GM19468 (cell line): ENCODE results near the gene USP14.

Experiments used
- ATAC-seq: cut with Tn5 transposase; IDR thresholded peaks from one replicate; pipeline ENCODE4 v1.9.1; 2021; ENCODE audit warnings: mild to moderate bottlenecking, moderate library complexity, moderate number of reproducible peaks; ENCODE audit not compliant: unreplicated experiment; ENCODE audit errors: extremely low read depth

The USP14 gene

GRCh38 chr18:159037-159652, 788 bp downstream of the USP14 start:
- ATAC-seq = no peak

DNA sequence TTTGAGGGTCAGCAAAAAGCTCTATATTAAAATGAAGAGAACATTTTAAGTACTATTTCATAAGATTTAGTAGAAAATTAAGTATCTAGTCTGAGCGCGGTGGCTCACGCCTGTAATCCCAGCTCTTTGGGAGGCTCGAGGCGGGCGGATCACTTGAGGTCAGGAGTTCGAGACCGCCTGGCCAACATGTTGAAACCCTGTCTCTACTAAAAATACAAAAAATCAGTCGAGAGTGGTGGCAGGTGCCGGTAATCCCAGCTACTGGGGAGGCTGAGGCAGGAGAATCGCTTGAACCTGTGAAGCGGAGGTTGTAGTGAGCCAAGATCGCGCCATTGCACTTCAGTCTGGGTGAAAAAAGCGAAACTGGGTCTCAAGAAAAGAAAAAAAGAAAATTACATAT, 1.6 kb downstream of the USP14 start:
- no peak for ATAC-seq

DNA sequence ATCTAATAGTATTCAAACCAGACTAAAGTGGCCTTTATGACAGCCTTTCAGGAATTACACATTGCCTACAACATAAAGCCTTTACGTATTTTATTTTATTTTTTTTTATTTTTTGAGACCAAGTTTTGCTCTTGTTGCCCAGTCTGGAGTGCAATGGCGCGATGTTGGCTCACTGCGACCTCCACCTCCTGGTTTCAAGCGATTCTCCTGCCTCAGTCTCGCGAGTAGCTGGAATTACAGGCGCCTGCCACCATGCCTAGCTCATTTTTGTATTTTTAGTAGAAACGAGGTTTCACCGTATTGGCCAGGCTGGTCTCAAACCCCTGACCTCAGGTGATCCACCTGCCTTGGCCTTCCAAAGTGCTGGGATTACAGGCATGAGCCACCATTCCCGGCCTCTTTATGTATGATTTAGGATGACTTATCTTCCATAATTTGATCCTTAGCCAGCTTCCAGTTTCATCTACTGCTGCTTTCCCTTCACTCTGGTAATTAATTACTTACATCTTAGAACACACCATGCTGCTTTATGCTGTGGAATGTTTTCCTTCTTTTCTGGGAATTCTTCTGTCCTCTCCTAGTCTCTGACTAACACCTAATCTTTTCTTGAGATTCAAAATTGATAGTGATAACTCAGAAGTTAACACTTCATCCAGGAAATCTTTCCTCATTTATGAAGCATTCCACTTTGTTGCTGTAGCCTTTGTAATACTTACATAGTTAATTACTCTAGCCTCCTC, 2.6 kb downstream of the USP14 start:
- no peak for ATAC-seq

GRCh38 chr18:172361-172760, 14.0 kb downstream of the USP14 start:
- no peak for ATAC-seq

GRCh38 chr18:179499-179898, 21.1 kb downstream of the USP14 start:
- ATAC-seq = no peak

DNA sequence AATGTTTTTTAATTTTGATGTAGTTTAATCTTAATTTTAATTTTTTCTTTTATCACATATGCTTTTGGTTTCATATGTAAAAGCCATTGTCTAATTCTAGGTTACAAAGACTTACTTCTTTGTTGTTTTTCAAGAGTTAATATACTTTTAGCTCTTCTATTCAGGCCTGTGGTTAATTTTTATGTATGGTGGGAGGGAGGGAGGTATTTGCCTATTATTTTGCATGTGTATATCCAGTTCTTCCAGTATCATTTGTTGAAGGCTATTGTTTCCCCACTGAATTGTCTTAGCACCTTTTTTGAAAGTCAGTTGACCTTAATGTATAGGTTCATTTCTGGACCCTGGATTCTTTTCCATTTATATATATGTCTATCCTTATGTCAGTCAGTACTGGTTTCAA, 23.4 kb downstream of the USP14 start:
- no peak for ATAC-seq

DNA sequence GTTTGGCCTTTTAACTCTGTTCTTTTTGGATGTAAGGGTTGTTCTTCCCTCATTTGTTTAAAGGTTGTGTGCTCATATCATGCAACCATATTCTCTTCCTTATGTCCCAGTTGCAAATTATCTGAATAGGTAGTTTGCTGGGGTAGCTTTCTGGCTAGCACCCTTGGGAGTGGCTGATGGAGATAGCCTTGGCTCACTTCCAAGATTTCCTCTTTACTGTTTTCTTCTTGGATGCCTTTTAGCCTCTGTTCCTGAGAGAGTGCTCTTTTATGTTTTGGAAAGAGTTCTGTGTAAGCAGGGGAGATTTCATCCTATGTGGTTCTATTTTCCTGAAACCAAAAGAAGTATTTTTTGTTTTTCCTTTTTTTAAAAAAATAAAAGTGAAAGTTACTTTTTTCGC, 25.4 kb downstream of the USP14 start:
- no peak for ATAC-seq

DNA sequence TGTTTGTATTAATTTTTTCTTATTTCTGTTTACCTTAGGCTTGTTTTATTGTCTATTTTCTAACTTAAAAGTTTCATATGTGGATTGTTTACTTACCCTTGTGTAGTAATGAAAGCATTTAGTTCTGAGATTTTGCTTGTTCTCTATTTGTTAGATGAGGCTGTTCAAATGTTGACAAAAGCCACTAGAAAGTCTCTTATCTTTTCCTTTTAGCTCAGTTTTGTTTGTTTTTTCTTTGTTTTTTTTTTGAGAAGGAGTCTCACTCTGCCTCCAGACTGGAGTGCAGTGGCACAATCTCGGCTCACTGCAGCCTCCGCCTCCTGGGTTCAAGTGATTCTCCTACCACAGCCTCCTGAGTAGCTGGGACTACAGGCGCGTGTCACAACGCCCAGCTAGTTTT, 30.9 kb downstream of the USP14 start:
- no peak for ATAC-seq

- ATAC-seq = no peak
Measured at GRCh38 chr18:191725-192124, 33.4 kb downstream of the USP14 start.

DNA sequence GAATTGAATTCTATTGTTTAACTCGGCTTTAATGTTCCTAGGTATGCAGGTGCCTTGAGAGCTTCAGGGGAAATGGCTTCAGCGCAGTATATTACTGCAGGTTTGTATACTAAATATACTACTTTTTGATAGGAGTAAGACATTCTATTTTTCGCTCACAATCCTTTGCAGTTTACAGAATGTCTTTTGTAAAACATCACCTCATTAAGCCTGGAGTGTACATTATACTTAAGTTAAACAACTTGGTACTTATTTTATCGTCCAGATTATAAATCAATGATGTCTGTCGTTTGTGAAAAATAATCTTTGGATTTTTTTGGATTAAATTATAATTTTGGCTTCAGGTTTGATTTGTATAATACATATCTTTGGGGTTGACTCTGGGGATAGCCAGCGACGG, 34.4 kb downstream of the USP14 start:
- ATAC-seq = no peak

GRCh38 chr18:195651-196050, 37.3 kb downstream of the USP14 start:
- no peak for ATAC-seq

DNA sequence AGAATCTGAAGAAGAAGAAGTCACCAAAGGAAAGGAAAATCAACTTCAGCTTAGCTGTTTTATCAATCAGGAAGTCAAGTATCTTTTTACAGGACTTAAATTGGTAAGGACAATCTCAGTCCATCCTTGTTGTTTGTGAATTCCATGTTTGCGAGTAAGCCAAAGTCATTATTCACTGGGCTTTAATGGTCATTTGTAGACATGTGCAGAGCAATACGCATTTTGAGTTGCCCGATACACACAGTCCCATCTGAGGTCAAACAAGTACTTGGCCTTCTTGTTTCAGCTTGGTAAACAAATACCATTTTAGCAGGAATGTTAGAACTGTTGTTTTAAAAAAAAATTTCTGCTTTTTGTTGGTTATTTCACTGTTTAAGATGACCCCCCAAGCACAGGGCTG, 40.9 kb downstream of the USP14 start:
- no peak for ATAC-seq

DNA sequence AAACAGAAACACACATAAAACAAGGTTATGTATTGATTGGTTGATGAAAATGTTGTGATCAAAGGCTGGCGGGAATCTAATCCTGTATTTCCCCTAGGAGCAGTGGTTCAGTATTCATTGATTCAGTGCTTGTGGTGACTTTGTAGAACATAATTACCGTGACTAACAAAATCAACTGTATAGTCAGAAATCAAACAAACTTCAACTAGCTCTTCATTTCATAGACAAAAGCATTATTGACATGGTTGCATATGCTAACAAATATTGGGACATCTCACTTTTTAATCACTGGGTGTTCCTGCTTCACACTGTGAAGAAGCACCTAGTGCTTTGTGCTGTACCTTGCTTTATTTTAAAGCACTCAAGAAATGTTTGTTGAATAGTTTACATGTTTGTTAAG, 41.4 kb downstream of the USP14 start:
- no peak for ATAC-seq

- no peak for ATAC-seq
Measured at GRCh38 chr18:210075-210474, 51.7 kb downstream of the USP14 start.

- no peak for ATAC-seq
Measured at GRCh38 chr18:210733-211132, 52.4 kb downstream of the USP14 start.

GRCh38 chr18:211582-211981, 53.2 kb downstream of the USP14 start:
- no peak for ATAC-seq

DNA sequence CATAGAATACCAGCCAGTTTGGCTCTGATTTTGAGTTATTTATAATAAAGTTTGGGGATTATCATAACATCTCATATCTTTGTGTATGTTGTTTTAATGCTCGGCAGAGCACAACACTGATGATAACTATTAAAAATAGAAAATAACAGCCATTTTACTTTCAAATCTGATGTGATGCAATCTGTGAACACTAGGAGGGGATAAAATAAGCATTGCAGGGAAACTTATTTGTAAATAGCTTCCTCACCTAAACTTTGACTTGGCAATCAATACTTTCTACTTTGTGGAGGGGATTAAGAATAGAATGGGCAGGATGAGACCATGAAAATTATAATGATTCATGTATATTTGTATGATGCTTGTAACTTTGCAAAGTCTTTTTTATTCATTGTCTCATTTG, 54.4 kb downstream of the USP14 start:
- ATAC-seq = no peak

GRCh38 chr18:213505-213904, 55.1 kb downstream of the USP14 start:
- no peak for ATAC-seq

- ATAC-seq = no peak
Measured at GRCh38 chr18:213966-214365, 55.6 kb downstream of the USP14 start.

GRCh38 chr18:215448-216010, 57.2 kb downstream of the USP14 start:
- ATAC-seq = no peak

DNA sequence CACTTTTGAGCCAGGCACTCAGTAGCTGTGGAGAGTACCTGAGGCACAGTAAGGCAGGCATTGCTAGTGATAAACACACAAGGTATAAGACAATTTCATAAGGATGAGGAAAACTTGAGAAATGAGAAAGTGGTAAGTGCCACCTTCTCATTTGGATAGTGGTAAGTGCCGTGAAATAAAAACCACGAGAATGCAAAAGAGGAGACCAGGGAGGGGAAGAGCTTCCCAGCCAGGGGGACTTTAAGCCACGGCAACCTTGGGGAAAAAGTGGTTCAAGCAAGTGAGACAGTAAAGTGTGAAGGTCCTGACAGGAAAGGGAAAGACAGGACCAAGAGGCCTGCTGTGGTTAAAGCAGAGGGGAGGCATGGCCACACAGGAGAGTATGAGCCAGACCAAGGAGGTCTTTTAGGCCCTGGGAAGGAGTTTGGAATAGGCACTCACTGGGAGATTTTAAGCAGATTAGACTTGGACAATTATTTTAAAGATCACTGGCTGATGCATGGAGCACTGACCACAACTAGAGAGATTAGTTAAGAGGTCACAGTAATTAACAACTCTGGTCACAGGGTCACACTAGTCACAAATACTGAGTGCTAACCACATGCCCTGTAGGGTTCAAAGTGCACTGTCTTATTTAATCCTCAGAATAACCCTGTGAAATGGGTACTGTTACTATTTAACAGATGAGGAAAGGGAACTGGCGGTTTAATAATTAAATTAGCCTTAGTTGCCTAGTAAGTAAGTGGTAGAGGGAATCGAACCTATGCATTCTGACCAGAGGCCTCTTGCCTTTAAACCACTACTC, 59.4 kb downstream of the USP14 start:
- ATAC-seq = no peak
